ENCODE data around the gene HELZ.

GRCh38 chr17:67092291-67092690 lies 152.7 kb downstream of the HELZ start:
- TF ChIP-seq EZH2 (IDR thresholded peaks at IDR 0.05; ENCODE audit: borderline replicate concordance, low read length) (no peak), CTCF (IDR thresholded peaks at IDR 0.05; ENCODE audit: low read length) (no peak)

Data from OCI-LY1 (cell line).